Measurements from ENCODE around the gene B3GAT3.

DNA sequence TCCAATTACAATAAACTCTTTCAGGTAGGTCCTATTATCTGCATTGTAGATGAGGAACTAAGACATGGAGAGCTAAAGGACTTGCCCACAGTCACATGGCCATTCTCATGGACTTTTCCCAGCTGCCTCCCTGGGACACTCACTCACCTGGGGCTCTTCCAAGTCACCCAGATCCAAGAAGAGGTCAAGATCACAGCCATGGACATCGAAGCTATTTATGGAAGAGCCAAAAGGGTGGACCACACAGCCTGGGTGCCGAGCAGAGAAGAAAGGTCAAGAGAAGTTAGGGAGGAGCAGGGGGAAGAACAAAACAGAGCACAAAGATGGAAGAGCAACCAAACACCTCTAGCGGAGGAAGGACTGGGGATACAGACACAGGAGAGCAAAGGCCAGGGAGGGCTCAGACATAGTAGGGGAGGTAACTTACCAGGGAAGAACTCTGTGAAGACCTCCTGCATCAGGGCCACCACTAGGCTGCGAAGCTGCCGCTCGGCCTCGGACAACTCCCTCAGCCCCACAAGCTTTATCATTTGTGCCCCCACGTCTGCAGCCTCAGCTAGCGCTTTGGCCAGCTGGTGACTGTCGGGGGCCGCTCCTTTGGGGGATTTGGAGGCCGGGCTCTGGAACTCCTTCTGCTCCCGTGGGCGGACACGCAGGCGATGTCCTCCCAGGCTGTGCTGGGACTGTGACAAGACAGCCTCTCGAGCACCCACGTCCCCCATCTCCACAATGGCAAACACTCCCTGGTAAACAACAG is 40.6 kb downstream of the B3GAT3 start:
- TF ChIP-seq EP300 (IDR thresholded peaks at IDR 0.05; ENCODE audit: borderline replicate concordance) (no peak), RAD21 (IDR thresholded peaks at IDR 0.05; ENCODE audit: low read depth) (no peak), TAF1 (IDR thresholded peaks at IDR 0.05; ENCODE audit: low read depth) (no peak), CEBPB (IDR thresholded peaks at IDR 0.05) (no peak)
- TF ChIP-seq, protein P1, sequence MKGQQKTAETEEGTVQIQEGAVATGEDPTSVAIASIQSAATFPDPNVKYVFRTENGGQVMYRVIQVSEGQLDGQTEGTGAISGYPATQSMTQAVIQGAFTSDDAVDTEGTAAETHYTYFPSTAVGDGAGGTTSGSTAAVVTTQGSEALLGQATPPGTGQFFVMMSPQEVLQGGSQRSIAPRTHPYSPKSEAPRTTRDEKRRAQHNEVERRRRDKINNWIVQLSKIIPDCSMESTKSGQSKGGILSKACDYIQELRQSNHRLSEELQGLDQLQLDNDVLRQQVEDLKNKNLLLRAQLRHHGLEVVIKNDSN (IDR thresholded peaks at IDR 0.05): no peak
- TF ChIP-seq, protein P2, sequence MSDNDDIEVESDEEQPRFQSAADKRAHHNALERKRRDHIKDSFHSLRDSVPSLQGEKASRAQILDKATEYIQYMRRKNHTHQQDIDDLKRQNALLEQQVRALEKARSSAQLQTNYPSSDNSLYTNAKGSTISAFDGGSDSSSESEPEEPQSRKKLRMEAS (IDR thresholded peaks at IDR 0.05): no peak
